Esophagus muscularis mucosa (tissue), 4 donors: Measurements from ENCODE around the gene CMYA5.

Source experiments
- CTCF ChIP-seq, 3 experiments: fragments of 200-600 bp in 2 of 3; fragments of 450-650 bp in 1 of 3; sonication (generic) in 2 of 3; IDR thresholded peaks; one replicate each; pipeline ENCODE4 v1.5.1; 2017 to 2019; ENCODE audit warnings: antibody characterized with exemption in 3 of 3, mild to moderate bottlenecking in 2 of 3, moderate library complexity in 1 of 3
- EP300 ChIP-seq: sonication (generic); formaldehyde crosslinking; IDR thresholded peaks from one replicate; pipeline ENCODE4 v1.6.1; 2017; ENCODE audit warnings: antibody characterized with exemption
- POLR2A ChIP-seq: fragments of 450-650 bp; IDR thresholded peaks from one replicate; pipeline ENCODE4 v1.6.1; 2017; ENCODE audit warnings: antibody characterized with exemption, moderate library complexity, mild to moderate bottlenecking, low read depth

DNA sequence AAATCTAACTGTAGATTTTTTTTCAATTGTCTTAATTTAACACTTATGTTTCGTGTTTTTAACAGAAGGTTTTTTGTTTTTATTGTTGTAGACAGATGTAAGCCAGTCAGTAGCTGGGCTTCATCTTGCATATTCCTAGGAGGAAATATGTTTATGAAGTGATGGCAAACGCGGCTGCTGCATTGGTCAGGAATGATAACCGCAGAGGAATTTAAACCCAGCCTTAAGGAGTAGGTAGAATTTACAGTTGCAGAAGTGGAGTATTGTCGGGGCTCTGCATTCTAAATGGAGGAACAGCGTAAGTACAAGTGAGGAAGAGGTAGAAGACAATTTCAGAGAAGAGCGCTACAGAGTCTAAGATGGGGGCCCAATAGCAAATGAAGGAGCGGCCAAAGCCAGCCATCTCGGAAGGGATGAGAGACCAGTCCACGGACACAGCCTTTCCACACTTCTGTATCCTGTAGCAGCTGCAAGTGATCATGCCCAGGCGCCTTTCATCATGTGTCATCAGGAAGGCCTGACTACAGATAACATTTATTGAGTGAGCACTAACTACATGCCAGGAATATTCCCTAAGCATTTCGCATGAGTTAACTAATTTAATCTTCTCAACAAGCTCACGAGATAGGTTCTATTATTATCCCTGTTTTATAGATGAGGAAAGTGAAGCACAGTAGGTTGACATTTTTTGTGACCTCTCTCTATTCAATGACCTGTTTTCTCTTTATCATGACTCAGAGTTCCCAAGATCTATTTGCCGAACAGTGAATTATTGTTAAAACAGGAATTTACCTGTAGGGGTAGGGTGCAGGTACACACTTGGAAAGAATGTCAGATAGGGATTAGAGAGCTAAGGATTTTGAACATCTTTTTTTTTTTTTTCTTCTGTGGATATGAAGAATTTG lies 38.1 kb downstream of the CMYA5 start:
- no peak for TF ChIP-seq CTCF (IDR thresholded peaks at IDR 0.05)
- TF ChIP-seq POLR2A = no peak
- TF ChIP-seq EP300 = no peak
